NK-92 (cell line): ENCODE measurements around the gene TSHZ2.
"Not testable (repeated sequence)": the region's sequence is repeated elsewhere in the genome, so short reads cannot be mapped to it uniquely, and the experiment has no call there.

ENCODE experiments used
- DNase-seq: peaks from one replicate; lab custom pipeline; 2025; ENCODE audit not compliant: unreplicated experiment; lab: John Stamatoyannopoulos, UW

Gene TSHZ2

DNA sequence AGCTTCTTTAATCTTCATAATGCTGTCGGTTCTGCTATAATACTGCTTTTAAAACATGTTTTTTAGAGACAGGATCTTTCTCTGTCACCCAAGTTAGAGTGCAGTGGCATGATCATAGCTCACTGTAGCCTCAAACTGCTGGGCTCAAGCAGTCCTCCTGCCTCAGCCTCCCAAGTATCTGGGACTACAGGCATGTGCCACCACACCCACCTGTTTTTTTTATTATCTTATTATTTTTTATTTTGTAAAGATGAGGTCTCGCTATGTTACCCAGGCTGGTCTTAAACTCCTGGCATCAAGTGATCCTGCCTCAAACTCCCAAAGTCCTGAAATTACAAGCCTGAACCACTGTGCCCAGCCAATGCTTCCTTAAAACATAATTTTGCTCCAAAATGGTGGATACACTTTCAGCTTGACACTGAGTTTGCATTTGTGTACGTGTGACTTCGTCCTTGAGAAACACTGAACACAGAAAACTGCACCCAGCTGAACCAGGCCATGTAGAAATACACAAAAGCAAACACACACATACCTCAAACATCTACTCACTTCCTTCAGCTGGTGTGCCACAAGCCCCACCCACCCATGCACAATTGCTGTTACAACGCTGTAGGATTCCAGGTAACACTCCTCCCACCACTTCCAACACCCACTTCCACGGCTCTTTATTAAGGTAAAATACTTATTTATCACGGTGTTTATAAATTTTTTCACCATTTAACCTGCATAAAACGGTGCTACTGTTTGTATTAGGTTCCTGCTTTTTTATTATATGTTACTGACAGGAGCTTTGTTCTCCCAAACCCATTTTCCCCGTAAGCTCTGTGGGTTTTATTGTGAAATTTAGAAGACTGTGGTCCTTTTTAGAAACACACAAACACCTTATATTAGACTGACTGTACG, 109.1 kb downstream of the TSHZ2 start:
- DNase-seq, result no peak

DNA sequence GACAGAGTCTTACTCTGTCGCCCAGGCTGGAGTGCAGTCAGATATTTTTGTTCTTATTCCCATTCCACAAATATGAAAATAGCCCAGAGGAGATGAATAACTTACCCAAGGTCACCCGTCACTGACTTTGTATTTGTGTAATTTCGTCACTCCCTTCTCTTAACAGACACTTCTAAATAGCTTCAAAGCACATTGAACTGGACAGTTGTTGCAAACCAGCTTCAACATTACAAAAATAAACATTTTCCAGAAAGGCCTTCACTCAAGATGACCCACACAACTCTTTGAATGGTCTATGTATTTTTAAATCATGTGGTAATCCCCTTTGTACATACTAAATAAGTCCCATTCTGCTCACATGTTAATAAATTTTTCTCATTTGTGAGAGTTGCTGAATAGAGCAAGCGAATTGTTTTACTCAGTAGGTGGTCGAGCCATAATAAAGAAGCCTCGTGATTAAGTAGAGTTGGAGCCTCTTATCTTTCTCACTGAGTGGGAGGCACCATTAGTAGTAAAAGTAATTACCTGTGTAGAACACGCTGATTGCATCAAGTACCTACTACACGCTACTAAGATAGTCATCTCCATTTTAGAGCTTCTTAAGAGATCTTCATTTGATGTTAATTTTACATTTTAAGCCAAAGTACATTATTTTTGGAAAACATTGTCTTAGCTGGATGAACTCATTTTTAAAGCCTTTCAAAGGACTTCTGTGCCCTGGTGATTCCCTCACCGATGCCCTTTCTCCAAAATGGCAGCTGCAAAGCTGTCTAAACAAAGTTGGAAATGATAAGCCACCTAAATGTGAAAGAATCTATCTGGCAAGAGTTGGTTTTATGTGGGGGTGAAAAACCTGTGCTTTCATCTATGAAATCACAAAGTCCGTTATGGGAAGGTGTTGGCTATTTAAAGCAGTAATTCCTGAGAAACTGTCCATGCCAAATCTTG, 110.0 kb downstream of the TSHZ2 start:
- DNase-seq, result no peak

DNA sequence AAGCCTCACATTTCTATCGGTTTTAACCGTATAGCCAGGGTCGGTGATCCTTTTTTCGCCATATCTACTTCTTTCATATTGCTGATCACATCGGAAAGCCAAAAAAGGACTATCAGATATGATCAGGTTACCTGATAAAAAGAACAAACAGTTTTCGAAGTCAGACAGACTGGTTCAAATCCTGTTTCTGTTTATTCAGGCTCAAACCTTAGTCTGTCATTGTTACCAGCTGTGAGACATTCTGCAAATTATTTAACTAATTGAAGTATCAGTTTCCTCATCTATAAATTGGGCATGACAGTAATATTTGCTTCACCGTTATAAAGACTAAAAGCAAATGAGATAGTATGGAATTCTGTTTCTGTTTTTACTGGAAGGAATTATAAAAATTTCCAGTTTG, 111.3 kb downstream of the TSHZ2 start:
- DNase-seq, result no peak

DNA sequence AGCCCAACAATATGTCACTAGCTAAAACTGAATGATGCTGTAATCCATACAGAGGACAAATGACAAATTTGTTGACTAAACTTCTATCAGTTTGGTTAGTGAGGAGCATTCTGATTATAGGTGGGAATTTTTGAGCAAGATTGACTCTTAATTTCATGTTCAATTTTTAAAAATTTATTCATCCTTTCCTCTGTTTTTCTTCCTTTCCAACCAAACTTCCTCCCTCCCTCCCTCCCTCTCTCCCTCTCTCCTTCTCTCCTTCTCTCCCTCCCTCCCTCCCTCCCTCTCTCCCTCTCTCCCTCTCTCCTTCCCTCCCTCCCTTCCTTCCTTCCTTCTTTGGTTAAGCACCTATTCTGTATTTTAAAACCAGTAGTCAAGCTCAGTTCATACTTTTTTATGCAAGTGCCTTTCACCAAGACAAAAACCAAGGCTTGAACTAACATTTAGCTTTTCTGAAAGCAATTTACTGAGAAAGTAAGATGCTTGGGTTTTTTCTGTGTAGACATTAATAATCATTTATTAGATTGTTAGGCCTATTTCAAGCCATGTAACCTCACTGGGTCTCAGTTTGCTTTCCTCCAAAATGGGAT, 112.3 kb downstream of the TSHZ2 start:
- no peak for DNase-seq

DNA sequence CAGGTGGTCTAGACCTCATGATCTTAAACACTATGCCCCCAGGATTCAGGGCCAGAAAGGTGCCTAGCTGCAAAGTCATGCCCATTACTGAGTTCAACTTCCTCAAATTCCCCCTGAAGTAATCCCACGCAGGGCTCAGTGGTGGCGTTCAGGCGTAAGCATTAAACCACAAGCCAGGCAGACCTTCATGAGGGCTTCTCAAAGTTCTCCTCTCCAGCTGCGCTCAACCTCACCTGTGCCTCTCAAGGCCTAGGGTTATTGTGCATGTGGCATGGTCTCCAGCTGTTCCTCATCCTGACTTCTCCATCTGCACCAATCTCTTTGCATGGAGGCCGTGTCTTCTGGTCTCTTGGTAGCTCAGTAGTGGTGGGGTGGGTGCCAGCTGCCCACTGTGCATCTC, 113.6 kb downstream of the TSHZ2 start:
- no peak for DNase-seq

DNA sequence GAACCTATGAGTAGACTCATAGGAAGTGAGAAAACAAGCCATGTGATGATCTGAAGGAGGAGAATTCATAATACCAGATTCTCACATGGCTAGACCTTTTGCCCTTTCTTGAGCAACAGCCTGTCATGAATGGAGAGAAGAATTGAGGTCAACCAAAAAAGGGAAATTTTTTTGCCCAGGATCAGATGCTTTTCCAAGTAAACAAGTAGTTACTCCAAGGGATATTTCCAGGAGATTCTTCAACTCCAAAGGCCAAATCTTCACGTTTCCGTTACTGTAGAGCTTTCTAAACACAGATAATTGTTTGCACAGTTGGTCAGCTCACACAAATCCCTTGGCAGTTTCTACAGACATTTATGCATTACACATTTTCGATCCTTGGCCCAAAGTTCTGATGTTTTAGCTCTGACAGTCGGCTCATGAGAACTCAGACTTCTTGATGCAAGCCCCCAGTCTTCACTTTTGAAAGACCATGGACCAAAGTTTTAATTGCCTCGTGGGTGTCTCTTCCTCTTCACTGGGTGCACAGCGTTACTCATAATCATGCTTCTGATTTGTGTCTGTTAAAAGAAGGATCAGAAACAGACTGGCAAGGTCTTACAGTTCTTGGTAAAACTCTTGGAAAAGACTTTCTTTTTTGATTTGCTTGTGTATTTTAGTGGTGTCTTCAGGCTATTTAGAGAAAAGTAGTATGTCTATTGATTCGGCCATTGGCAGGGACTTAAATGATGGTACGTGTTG, 115.0 kb downstream of the TSHZ2 start:
- DNase-seq, result no peak

DNA sequence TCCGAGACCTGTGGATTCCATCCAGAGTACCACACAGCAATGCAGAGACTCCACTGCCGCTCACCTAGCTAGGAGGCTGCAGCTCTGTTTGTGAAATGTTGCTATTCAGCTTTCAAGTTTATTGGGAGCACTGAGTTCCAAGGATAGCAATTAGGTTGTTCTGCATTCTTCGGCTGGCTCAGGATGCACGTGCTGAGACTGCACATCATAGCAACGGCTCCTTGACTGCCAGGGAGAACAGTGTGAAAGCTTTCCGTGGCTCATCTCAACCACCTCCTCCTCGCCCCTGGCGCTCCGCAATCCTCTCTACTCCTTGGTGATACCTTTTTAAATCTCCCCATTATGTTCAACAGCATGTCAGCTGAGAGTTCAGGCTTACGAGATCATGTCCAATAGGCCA, 116.6 kb downstream of the TSHZ2 start:
- DNase-seq, result no peak

DNA sequence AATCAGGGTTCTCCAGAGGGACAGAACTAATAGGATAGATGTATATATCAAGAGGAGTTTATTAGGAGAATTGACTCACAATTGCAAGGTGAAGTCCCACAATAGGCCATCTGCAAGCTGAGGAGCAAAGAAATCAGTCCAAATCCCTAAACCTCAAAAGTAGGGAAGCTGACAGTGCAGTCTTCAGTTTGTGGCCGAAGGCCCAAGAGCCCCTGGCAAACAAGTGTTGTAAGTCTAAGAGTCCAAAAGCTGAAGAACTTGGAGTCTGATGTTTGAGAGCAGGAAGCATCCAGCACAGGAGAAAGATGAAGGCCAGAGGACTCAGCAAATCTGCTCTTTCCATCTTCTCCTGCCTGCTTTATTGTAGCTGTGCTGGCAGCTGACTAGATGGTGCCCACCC, 117.7 kb downstream of the TSHZ2 start:
- DNase-seq, result not testable (repeated sequence)

DNA sequence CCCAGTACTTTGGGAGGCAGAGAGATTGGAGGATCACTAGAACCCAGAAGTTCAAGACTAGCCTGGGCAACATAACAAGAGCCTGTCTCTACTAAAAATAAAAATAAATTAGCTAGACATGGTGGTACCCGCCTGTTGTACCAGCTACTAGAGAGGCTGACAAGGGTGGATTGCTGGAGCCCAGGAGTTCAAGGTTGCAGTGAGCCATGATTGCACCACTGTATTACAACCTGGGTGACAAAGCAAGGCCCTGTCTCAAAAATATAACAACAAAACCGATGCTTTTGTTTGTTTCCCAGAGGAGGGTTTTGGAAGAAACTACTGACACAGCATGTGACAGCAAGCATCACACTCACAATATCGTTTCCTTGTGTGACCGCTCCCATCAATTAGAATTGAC, 119.6 kb downstream of the TSHZ2 start:
- no peak for DNase-seq

DNA sequence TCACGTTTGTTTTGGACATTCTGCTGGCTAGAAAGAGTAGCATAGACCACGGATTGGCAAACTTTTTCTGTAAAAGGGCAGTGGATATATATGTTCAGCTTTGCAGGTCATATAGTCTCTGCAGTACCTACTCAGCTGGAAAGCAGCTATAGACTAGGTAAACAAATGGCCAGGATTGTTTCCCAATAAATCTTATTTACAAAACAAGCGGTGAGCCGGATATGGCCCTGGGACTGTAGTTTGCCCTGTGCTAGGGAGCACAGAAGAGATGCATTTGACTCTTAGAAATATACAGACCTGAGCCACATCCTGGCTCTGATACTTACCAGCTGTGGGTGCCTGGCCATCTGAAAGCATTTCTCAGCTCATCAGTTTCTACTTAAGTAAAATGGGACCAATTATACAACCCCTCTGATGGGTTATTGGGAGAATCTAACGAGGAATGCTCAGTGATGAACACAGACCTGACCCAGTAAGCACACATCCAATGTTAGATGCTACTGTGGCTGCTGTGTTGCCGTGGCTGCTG, 120.7 kb downstream of the TSHZ2 start:
- no peak for DNase-seq

DNA sequence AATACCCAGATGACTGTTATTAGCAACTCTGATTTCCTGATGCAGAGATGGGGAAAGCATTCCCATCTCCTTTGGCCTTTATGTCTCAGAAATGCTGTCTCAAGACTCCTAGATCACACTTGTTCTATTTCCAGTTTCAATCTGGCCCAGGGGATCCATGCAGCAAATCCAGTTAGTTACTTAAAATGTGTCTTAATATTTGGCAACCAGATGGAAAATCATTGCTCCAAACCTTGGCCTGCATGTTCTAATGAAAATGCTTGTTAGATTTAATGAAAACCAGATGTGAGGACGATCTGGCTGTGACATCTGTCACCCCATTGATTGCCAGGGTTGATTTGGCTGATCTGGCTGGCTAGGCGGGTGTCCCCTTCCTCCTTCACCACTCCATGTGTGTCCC, 125.2 kb downstream of the TSHZ2 start:
- no peak for DNase-seq

DNA sequence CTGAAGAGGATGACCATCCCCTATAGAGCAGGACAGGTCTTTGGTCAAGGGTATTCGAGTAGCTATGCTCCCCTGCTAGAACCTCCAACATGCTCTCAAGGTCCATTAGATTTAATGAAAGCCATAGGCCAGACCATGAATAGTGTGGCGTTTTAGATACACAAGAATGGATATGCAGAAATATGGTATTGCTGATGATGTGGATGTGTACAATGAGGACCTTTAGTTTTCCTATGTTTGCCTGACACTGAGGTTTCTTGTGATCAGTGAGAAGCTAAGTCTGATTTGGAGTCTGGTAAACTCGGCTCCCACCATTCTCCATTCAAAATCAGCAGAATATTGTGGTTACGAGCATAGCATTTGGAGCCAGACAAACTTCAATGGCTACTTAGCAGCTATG, 125.6 kb downstream of the TSHZ2 start:
- no peak for DNase-seq

DNA sequence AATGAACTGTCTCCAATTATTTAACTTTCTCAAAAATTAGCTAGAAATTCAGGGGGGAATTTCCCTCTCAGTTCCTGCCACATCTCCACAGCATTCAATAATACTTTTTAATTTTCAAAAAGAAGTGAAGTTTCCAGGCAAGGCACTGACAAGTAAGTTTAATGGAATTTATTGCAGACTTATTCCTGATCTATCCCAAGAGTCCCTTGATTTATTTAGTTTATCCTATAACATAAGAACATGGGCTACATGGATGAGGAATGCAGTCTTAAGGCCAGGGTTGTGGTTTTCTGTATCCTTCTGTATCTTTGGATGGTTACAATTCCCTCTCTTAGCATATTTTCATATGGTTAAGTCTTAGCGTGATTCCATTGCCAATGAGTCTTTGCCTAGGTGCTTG, 126.5 kb downstream of the TSHZ2 start:
- DNase-seq, result no peak

DNA sequence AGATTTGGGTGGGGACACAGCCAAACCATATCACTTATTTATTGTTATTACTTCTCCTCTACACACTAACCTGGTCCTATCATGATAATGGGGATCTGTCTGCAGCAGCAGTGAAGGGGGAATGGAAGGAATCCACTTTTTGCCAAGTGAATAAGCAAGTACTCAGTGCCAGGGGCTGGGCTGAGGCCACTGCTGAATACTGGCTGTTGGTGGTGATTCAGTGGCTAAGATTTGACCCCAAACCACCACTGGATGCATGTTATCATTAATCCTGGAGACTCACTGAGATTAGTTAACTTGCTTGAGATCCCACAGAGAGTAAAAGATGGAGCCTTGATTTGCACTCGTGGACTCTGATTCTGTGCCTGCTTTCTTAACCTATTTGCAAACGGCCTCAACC, 127.7 kb downstream of the TSHZ2 start:
- DNase-seq, result no peak

DNA sequence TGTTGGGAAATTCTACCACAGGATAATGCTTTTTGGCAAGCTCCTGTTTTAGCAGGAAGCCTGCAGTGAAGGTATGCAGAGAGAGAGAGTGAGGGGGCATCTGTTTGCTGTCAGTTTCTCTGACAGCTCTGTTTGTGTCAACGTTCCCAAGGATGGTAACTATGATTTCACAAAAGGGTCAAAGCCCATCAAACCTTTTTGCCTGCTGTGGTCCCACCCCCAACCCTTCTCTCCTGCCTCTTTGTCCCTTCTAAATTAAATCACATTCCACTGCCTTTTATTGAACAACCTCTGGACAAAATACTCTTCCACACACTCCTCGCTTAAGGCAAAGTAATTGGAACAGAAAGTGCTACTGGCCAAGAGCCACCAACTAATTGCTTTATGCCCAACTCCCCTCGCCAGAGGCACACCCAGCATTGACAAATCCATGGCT, 128.3 kb downstream of the TSHZ2 start:
- no peak for DNase-seq

DNA sequence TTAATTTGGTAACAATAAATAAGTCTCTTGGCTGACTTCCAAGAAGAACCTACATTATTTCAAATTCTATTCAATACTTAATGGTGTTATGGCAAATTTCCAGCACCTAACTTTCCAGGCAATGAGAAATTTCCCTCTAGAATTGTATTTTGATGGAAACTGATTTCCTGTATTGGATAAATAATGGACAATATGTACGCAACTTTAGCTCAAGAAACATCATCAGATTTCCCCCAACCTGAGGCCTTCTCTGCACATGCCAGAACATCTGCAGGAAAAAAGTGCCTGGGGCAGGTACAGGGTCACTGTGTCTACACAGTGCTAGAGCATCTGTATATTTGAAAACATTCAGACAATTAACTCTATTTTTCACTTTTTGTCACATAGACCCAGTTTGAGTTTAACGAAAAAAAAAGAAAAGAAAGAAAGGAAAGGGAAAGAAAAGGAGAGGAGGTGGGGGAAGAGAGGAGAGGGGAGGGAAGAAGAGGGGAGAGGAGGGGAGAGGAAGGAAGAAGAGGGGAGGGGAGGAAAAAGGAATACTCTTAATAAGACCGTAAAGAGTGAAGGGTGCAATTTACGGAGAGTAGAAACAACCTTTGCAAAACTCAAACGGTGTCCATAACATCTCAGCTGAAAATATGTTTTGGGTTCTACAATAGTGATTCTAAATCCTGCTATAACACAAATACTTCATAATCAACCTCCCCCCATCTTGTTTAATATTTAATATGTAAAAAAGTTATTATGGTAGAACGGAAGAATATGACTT, 130.0 kb downstream of the TSHZ2 start:
- DNase-seq, result no peak

DNA sequence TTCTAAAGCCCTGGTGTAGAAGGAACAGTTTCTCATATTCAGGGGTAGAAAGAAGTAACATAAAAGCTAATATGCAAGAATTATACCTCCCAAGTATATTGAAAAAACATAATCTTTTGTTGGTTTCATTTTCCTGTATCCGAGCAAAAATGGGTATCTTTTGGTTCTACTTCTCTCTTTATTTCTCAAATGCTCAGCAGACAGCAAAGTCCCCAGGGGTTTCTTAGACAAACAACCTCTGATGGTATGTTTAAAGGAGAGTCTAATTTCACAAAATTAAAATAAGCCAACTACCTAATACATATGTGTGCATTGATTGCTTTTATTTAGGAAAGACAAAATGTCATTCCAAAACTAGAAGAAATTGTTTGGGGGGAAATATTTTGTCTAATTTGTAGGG, 131.0 kb downstream of the TSHZ2 start:
- no peak for DNase-seq

DNA sequence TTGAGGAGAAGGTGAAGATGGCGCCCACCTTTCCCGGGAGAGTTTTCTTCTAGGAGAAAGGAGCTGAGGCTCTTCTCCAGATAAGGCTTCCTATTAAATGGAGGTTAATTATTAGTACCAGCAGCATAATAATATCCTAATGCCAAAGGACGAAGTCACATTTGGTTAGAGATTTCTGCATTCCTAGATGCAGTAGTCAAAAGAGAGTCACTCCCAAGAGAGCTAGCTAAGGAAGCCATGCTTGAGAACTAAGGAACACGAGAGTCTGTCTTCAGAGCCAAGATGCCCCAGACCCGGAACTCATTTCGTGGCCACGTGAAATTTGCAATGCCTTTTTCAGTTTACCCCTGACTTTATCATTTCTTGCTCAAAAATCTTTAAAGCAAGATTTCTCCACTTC, 132.7 kb downstream of the TSHZ2 start:
- DNase-seq, result no peak

DNA sequence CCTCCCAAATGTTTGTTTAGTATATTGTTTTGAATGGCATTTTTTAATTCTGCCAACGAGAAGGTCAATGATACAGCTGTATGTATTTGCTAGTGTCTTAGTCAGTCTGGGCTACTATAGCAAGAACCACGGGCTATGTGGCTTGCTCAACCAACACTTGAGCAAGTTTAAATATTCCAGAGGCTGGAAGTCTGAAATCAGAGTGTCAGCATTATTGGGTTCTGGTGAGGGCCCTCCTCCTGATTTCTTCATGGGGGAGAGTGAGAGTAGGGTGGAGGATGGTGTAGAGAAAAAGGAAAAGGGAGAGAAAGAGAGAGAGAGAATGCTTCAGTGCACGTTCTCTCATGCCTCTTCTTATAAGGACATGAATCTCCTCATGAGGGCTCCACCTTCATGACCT, 144.6 kb downstream of the TSHZ2 start:
- no peak for DNase-seq

DNA sequence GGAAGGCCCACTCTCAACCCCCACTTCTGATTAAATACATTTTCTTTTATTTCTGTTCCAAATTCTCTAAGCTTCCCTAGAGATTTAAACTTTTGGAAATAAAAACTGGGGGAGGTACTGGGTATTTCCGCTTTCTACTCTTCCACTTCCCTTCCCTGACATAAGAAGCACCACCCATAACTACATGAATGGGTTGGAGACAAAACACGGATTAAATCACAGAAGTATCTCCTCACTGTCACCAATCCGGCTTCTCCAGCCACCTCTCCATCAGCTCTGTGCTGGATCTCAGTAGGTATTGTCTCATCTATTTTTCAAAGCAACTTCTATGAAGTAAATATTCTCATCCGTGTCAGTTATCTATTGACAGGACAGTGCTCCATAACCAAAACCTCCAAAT, 150.7 kb downstream of the TSHZ2 start:
- no peak for DNase-seq
